HCT116 (cell line): ENCODE measurements around the gene STAB1.

ENCODE experiments used
- POLR2A ChIP-seq: IDR thresholded peaks from 2 replicates; pipeline ENCODE4 v1.7.0; 2011; ENCODE audit warnings: borderline replicate concordance; ENCODE audit not compliant: insufficient read depth, insufficient read length; ENCODE audit errors: extremely low read depth
- ZNF274 ChIP-seq: fragments of 200-500 bp; sonication (Bioruptor generic); IDR thresholded peaks from 2 replicates; pipeline ENCODE4 v1.6.1; 2014; ENCODE audit warnings: mild to moderate bottlenecking, low read depth, low read length, inconsistent platforms
- TF ChIP-seq, protein P1 (sequence below), 3 experiments: fragments of 200-600 bp in 1 of 3; sonication (generic) in 1 of 3; IDR thresholded peaks in 2 of 3; conservative IDR thresholded peaks in 1 of 3; 2 replicates each; pipeline ENCODE4 v1.5.1; 2012 to 2017; ENCODE audit warnings: low read depth in 2 of 3, low read length in 2 of 3, antibody characterized with exemption in 1 of 3, borderline replicate concordance in 1 of 3, control low read depth in 1 of 3, mild to moderate bottlenecking in 1 of 3, mixed read lengths in 1 of 3, mixed run types in 1 of 3, moderate library complexity in 1 of 3; ENCODE audit not compliant: insufficient read depth in 1 of 3

- TF ChIP-seq POLR2A (no peak), ZNF274 (no peak)
- TF ChIP-seq, protein P1, sequence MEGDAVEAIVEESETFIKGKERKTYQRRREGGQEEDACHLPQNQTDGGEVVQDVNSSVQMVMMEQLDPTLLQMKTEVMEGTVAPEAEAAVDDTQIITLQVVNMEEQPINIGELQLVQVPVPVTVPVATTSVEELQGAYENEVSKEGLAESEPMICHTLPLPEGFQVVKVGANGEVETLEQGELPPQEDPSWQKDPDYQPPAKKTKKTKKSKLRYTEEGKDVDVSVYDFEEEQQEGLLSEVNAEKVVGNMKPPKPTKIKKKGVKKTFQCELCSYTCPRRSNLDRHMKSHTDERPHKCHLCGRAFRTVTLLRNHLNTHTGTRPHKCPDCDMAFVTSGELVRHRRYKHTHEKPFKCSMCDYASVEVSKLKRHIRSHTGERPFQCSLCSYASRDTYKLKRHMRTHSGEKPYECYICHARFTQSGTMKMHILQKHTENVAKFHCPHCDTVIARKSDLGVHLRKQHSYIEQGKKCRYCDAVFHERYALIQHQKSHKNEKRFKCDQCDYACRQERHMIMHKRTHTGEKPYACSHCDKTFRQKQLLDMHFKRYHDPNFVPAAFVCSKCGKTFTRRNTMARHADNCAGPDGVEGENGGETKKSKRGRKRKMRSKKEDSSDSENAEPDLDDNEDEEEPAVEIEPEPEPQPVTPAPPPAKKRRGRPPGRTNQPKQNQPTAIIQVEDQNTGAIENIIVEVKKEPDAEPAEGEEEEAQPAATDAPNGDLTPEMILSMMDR (IDR thresholded peaks at IDR 0.05 in 2 of 3, conservative IDR thresholded peaks at IDR 0.05 in 1 of 3; ENCODE audit: borderline replicate concordance in 1 of 3, insufficient read depth in 1 of 3, low read depth in 2 of 3, low read length in 2 of 3) = no peak
These were observed 49.8 kb downstream of the STAB1 start for GRCh38 chr3:52544937-52545336.
